ENCODE data around the gene RBM34.
"Not testable (repeated sequence)": the region's sequence is repeated elsewhere in the genome, so short reads cannot be mapped to it uniquely, and the experiment has no call there.

GRCh38 chr1:235097501-235097900 is 63.5 kb downstream of the RBM34 start:
- TF ChIP-seq POLR2A (IDR thresholded peaks at IDR 0.05; ENCODE audit: low read length); GATA1 (IDR thresholded peaks at IDR 0.05; ENCODE audit: low read depth, low read length): not testable (repeated sequence)
